ENCODE measurements around the gene SH3RF3. TPM values are rescaled to one million over a fixed set of nuclear protein-coding genes. Genes with fewer than 3 reads are reported as not detected.

The SH3RF3 gene
- total RNA-seq, 4 donors from 2014 or later, result 2.8 to 5.7 (median 3.0) TPM

GRCh38 chr2:109176928-109177327, 47.9 kb downstream of the SH3RF3 start:
- no peak overlapping the region for H3K27ac ChIP-seq
- H3K9me3 ChIP-seq, result no peaks in the 10 kb centered on the region
- peaks cover 54 to 56% of the 10 kb centered on the region in 2 donors for H3K4me1 ChIP-seq
- H3K4me3 ChIP-seq, result no peak overlapping the region
- intact Hi-C loops (cut with DNase I; ENCODE audit: low total_unique reads), result loop anchor here (5.0 kb wide), 1 partner anchor 50 kb away; the partner anchor contains the start of gene SH3RF3
- DNase-seq, result no peak
- no peaks in the 10 kb centered on the region for H3K36me3 ChIP-seq
- TF ChIP-seq POLR2A (IDR thresholded peaks at IDR 0.05) (no peak), CTCF (IDR thresholded peaks at IDR 0.05 in 4 of 5, conservative IDR thresholded peaks at IDR 0.05 in 1 of 5) (no peak)
- no peaks in the 10 kb centered on the region for H3K27me3 ChIP-seq
- ATAC-seq, result no peak
- in situ Hi-C loops (cut with MboI; ENCODE audit: low sequenced_read_pairs in 4 of 4), result no loop called here

GRCh38 chr2:109177635-109178034, 48.6 kb downstream of the SH3RF3 start:
- DNase-seq (no peak), ATAC-seq (no peak)
- no peak for TF ChIP-seq POLR2A (IDR thresholded peaks at IDR 0.05)
- no peak for TF ChIP-seq CTCF (IDR thresholded peaks at IDR 0.05 in 4 of 5, conservative IDR thresholded peaks at IDR 0.05 in 1 of 5)
- Histone ChIP-seq H3K9me3 (no peaks in the 10 kb centered on the region), H3K4me3 (no peak overlapping the region), H3K4me1 (peaks cover 47 to 50% of the 10 kb centered on the region in 2 donors), H3K27ac (no peak overlapping the region), H3K36me3 (no peaks in the 10 kb centered on the region), H3K27me3 (no peaks in the 10 kb centered on the region)
- intact Hi-C loops (cut with DNase I; ENCODE audit: low total_unique reads) (loop anchor here (5.0 kb wide), 1 partner anchor 50 kb away; the partner anchor contains the start of gene SH3RF3), in situ Hi-C loops (cut with MboI; ENCODE audit: low sequenced_read_pairs in 4 of 4) (no loop called here)

GRCh38 chr2:109178968-109179367, 50.0 kb downstream of the SH3RF3 start:
- DNase-seq, result no peak
- in situ Hi-C loops (cut with MboI; ENCODE audit: low sequenced_read_pairs in 4 of 4) (no loop called here), intact Hi-C loops (cut with DNase I; ENCODE audit: low total_unique reads) (loop anchor here (5.0 kb wide), 1 partner anchor 52 kb away; the partner anchor contains the start of gene SH3RF3)
- no peak overlapping the region for H3K4me3 ChIP-seq
- peak overlapping the region in 1 of 4 donors; percentile 10 for H3K27ac ChIP-seq
- TF ChIP-seq POLR2A (IDR thresholded peaks at IDR 0.05), result no peak
- TF ChIP-seq CTCF (IDR thresholded peaks at IDR 0.05 in 4 of 5, conservative IDR thresholded peaks at IDR 0.05 in 1 of 5), result no peak
- no peaks in the 10 kb centered on the region for H3K36me3 ChIP-seq
- H3K4me1 ChIP-seq, result peaks cover 37 to 50% of the 10 kb centered on the region in 2 donors
- H3K9me3 ChIP-seq, result no peaks in the 10 kb centered on the region
- ATAC-seq, result peak in 1 of 2 donors; percentile 15
- H3K27me3 ChIP-seq, result no peaks in the 10 kb centered on the region

GRCh38 chr2:109180786-109181185, 51.8 kb downstream of the SH3RF3 start:
- intact Hi-C loops (cut with DNase I; ENCODE audit: low total_unique reads), result no loop called here
- TF ChIP-seq POLR2A (IDR thresholded peaks at IDR 0.05) (no peak), CTCF (IDR thresholded peaks at IDR 0.05 in 4 of 5, conservative IDR thresholded peaks at IDR 0.05 in 1 of 5) (no peak)

GRCh38 chr2:109182426-109182825, 53.4 kb downstream of the SH3RF3 start:
- in situ Hi-C loops (cut with MboI; ENCODE audit: low sequenced_read_pairs in 4 of 4) (no loop called here), intact Hi-C loops (cut with DNase I; ENCODE audit: low total_unique reads) (no loop called here)
- Histone ChIP-seq H3K9me3 (no peaks in the 10 kb centered on the region), H3K36me3 (no peaks in the 10 kb centered on the region), H3K27me3 (no peaks in the 10 kb centered on the region), H3K4me3 (no peak overlapping the region), H3K4me1 (peaks cover 43 to 54% of the 10 kb centered on the region in 2 donors), H3K27ac (no peak overlapping the region)
- TF ChIP-seq POLR2A (IDR thresholded peaks at IDR 0.05) (no peak), CTCF (IDR thresholded peaks at IDR 0.05 in 4 of 5, conservative IDR thresholded peaks at IDR 0.05 in 1 of 5) (no peak)
- DNase-seq, result no peak
- no peak for ATAC-seq

More at GRCh38 chr2:109180786-109181185, 51.8 kb downstream of the SH3RF3 start:
- Histone ChIP-seq H3K27ac (no peak overlapping the region), H3K4me3 (no peak overlapping the region), H3K27me3 (no peaks in the 10 kb centered on the region), H3K36me3 (no peaks in the 10 kb centered on the region), H3K4me1 (peaks cover 42 to 53% of the 10 kb centered on the region in 2 donors), H3K9me3 (no peaks in the 10 kb centered on the region)
- ATAC-seq (no peak), DNase-seq (no peak)
- in situ Hi-C loops (cut with MboI; ENCODE audit: low sequenced_read_pairs in 4 of 4), result no loop called here
